Measurements from ENCODE around the gene ARL6IP6.
"Not testable (repeated sequence)": the region's sequence is repeated elsewhere in the genome, so short reads cannot be mapped to it uniquely, and the experiment has no call there.

Gene ARL6IP6

DNA sequence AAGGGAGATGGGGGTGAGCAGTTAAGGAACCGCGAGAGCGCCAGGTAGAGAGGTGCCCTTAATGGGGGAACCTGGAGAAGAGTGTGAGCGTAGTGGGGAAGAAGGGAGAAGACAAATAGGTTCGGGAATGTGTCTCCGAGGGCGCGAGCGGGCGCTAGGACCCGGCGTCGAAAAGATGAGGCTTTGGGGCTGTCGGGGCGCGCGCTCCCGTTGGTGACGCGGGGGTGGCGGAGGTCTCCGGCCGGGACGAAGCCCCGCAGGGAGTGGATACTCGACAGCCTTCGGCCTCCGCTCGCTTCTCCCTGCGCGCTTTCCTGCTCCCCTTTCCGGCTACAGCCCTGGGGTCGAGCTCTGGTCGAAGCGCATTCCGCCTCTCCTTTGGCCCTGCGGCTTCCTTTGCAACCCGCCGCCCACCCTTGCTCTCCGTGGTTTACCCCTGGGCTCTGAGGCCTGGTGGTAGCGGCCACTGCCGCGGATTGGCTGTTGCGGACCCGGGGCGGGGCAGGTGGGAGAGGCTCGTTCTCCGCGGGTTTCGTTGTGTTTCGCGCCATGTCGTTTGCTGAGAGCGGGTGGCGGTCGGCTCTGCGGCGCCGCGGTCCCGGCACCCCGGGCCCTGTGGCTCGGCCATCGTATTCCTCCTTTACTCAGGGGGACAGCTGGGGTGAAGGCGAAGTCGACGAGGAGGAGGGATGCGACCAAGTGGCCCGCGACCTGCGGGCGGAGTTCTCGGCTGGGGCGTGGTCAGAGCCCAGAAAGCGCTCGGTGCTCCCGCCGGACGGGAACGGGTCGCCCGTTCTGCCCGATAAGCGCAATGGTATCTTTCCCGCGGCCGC is at the start of gene ARL6IP6:
Gene ARL6IP6 (plus strand): TSS at position 545 of the 833 bp plus-strand sequence. CDS start 5 bp downstream, at position 550.
- DNase-seq = peak; percentile 92

DNA sequence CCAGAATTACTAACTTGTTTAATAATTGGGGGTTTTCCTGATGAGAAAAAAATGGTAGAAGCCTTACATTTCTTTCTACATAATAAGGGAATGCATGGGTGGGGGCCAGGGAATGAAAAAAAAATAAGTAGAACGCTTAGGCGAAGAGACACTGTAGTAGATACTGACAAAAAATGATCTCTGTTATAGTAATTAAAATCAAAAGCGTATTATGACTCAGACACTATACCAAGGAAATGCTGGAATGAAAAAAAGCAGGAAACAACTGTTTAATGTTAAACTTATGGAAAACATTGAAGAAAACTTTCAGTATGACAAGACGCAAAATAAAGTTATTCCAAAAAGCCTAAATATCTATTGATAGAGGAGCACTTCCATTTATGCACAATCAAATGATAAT is 44.1 kb upstream of the ARL6IP6 start:
- DNase-seq = no peak

DNA sequence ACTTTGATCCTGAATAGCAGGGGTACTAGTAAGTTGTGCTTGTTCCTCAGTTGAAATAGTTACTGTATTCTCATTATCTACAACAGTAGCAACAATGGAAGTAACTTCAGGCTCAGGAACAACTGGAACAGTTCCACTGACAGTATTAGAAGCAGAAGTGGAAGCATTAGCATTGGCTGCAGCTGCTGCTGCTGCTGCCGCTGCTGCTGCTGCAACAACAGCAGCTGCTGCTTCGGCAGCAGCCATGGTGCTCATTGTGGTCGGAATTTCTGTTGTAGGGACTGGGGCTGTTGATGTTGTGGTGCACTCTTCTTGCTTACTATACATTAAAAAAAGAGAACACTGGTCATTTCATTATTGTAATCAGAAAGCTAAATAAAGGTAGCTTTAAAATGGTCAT is 42.0 kb upstream of the ARL6IP6 start:
- DNase-seq = no peak

DNA sequence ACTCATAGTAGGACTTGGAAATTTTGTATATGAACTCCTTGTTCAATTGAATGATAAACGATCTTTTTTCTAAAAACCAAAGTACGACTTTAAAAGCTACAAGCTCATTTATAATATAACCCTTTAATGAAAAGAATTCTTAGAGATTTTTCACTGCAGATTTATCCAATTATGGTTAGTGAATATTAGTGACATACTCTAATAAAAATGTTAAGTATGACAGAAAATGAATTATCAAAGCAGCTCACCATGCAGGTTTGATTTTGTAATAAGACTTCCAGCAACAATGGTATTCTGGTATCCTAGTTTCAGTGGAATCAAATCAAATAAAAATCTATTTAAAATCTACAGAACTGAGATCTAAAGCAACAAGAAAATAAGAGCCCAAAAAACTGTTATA is 39.6 kb upstream of the ARL6IP6 start:
- DNase-seq = no peak

DNA sequence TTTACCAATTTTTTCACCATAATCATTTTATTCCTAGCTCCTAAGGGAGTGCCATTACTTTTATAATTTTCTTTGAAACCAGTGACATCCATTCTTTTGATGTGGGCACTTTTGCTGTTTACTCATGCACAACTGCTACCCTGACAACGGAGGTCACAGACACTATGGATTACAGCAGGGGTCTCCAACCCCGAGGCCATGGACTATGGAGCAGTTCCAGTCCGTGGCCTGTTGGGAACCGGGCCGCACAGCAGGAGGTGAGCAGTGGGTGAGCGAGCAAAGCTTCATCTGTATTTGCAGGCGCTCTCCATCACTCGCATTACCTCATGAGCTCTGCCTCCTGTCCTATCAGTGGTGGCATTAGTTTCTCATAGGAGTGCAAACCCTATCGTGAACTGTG is 35.8 kb upstream of the ARL6IP6 start:
- DNase-seq = no peak

DNA sequence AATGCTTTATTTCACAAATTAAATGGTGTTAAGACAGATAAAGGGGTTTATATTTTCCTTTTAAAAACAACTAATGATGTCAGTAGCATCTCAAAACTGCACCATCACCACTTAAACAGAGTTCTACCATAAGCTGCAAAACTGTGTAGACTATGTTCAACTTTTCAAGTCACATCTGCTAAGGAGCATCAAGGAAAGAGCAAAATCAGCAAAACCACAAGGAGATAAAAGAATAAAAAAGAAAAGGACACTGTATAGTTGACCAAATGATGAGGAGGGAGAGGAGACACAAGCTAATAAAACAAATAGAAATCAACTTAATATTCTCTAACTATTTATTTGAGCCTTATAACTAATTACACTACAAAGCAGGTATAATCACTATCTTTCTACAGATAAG is 35.0 kb upstream of the ARL6IP6 start:
- no peak for DNase-seq

DNA sequence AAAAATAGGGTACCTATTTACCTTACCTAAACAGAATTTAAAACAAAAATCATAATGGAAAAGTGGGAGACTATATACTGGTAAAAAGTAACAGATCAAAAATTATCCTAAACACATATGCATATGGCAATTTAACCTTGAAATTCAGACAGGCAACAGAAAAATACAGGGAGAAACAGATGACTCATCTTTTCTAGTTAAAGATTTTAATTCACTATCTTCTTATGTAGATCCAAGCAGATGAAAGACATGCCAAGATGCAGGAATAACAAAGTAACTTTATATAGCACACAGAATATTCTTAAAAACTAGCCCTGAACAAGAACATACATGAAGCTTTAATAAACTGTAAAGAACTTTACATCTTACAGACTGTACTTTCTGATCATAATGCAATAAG is 32.1 kb upstream of the ARL6IP6 start:
- DNase-seq = no peak

DNA sequence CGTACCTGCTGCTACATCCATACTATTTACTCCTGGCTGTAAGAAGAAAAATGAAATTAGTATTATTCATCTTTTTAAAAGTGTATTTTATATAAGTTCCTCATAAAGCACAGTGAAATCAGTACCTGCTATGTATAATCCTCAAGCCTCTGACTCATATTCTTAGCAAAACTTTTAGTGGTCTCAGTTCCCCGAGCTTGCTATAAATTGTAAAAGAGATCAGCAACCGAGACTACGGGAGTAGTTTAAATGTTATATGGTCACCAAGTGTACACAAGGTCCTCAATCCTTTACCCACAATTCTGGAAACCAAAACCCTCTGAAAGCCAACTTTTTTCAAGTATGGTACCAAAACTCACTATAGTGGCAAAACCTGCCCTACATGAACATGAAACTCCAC is 25.4 kb upstream of the ARL6IP6 start:
- no peak for DNase-seq

DNA sequence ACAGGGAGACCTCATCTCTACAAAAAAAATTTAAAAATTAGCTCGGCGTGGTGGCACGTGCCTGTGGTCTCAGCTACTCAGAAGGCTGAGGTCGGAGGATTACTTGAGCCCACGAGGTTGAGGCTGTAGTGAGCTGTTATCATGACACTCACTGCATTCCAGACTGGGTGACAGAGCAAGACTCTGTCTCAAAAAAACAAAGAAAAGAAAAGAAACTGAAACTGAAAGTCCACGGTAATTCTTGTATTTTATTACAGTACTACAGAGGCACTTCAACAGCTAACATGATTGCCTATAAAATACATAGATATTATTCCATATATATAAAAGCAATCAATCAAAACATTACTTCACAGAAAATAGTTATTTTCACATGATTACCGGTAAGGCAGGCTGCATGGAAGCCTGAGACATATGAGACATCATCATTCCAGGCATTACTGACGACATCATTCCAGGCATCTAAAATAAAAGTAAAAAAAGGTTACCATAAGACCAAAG is 24.2 kb upstream of the ARL6IP6 start:
- DNase-seq = peak; percentile 90

DNA sequence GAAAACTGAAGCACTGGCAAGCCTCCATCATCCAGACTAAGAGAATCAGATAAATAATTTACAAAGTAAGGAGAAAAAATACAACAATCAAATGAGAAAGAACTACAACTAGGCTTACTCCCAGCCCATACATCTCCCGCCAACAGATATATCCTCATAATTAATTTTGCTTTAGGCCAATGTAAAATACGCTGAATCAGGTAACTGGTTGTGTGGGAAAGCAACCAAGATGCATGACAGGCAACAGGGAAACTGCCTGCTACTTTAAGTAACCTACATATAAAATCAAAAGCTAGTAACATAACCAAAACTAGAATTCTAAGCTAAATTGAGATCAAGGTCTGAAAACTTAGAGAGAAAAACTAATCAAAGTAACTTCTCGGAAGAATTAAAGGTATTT is 22.7 kb upstream of the ARL6IP6 start:
- DNase-seq = no peak

DNA sequence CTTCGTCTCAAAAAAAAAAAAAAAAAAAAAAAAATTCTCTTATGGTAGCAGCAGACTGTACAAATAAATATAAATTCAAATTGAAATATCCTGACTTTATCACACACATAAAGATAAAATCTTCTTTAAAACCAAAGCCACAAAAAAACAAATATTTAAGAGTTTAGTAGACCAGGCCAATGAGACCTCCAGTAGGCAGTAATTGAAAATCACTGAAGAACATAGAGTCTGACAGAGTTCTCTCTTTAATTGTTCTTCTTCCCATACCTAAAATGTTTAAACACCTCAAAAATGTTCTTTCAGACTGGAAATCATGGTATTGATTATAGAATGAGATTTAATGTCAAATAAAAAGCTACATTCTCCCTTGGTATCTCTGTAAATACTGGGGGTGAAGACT is 21.9 kb upstream of the ARL6IP6 start:
- no peak for DNase-seq

DNA sequence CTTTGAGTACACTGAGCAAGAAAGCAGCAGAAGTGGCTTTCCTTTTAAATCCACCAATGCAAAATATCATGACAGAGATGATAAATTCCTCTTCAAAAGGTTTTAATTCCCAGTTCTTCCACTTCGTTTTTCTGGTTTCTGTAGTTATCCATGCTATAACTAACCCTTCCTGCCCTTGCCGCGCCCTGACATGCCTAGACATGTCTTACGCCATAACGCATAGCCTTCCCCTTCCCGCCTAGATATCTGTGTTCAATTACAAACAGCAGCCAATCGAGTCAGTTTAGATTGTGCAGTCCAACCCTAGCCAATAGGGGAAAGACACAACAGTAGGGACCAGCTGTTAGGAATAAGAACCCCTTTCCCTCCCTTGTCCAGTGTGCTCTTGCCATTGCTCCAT is 17.2 kb upstream of the ARL6IP6 start:
- no peak for DNase-seq

DNA sequence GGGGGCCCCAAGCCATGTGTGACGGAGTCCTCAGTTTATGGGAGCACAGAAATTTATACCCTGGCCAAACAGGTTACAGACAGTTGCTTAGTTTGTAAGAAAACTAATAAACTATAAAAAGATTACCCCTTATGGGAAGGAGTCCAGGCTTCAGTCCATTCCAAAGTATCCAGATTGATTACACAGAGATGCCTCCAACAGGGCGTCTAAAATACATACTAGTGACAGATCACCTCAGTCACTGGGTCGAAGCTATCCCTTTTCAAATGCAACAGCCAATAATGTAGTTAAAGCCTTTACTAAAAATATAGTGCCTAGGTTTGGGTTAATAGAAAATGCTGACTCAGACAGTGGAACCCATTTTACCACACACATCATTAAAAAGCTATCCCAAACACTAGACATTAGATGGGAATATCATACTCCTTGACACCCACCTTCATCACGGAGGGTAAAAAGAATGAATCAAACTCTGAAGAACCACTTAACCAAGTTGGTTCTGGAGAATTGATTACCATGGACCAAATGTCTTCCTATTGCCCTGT is 11.9 kb upstream of the ARL6IP6 start:
- DNase-seq = no peak

DNA sequence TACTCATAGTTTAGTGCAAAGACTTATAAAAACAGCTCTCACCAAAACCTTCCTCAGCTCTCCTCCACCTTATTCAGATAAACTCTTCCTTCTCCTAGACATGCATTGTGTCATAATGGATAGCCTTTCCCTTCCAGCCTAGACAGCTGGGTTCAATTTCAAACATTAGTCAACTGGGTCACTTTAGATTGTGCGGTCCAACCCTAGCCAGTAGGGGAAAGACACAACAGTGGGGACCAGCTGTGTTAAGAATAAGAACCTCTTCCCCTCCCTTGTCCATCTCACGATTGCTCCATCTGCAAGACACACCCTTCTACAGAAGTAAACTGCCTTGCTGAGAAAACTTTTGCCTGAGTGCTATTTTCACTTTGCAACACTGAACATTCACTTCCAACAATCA is 9.7 kb upstream of the ARL6IP6 start:
- no peak for DNase-seq

DNA sequence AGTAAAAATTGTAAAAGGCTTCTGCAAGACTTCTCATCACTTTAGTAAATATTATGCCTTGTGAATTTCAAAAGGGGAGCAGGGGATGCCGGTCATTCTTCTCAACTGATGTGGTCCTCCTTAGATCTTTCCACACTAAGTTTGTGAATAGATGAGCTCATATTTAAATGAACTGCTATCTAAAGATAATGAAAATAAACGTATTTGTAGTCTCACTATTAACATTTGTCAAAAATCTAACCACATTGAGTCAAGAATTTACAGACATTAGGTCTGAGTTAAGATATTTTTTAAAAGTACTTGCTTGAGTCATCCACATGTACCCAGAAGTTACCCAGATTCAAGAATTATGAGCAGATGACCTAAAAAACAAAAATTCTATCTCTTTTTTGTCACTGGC is 7.7 kb upstream of the ARL6IP6 start:
- peak; percentile 61 for DNase-seq

DNA sequence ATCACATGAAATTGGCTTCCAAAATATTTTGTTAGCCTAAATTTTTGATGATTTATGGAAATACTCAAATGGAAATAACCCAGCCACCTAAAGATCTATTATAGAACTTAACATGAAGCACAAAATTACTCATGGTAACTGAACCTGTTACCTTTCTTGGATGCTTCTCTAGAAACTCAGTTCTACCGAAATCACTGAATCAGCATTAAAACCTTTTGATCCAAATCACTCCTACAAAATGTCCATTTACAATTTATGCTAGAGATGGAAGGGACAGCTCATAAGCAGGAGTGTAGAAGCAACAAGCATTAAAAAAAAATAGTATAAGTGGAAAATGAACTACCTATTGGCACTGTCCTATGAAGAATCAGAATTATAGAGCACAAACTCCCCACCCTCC is 3.3 kb upstream of the ARL6IP6 start:
- DNase-seq = no peak

DNA sequence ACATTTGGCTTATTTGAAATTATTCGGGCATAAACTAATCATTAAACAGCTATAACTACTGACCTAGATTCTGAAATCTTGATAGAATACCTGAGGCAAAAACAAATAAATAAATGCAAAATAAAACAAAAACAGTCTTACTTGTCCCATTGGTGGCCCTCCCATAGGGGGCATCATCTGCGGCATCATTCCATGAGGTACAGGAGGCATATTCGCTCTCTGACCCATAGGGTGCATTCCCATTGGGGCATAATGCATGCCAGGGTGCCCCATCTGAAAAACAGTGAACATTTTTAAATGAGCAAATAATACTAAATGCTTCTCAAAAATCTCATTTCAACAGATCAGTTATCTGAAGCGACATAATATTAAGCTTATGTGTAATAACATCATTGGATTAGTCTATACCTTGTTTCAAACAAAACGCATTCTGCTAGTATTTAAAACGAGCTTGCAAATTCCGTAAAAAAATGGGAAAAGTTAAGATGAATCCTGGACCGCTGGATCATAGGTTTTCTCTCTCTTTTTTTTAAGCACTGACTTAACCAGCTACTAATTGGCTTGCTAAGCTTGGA is 2.5 kb upstream of the ARL6IP6 start:
- peak; percentile 47 for DNase-seq

DNA sequence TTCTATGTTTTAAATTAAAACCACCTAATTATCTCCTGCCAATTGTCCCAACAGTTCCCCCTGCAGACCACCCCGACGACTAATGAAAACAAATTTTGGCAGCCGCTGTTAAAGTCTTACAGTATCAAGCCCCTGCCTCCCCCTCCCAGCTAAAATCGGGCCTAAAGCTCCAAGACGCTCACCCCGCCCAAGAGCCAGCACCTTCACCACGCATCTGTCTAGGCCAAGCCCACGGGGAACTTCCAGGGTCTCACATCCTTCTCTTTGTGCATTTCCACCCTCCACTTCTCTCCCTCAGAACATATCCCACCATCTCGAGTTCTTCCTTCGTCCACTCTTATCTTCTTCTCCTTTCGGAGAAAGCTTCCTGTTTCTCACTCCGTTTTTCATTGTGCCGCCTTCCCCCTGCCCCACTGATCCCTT is 1.6 kb upstream of the ARL6IP6 start:
- DNase-seq = no peak

DNA sequence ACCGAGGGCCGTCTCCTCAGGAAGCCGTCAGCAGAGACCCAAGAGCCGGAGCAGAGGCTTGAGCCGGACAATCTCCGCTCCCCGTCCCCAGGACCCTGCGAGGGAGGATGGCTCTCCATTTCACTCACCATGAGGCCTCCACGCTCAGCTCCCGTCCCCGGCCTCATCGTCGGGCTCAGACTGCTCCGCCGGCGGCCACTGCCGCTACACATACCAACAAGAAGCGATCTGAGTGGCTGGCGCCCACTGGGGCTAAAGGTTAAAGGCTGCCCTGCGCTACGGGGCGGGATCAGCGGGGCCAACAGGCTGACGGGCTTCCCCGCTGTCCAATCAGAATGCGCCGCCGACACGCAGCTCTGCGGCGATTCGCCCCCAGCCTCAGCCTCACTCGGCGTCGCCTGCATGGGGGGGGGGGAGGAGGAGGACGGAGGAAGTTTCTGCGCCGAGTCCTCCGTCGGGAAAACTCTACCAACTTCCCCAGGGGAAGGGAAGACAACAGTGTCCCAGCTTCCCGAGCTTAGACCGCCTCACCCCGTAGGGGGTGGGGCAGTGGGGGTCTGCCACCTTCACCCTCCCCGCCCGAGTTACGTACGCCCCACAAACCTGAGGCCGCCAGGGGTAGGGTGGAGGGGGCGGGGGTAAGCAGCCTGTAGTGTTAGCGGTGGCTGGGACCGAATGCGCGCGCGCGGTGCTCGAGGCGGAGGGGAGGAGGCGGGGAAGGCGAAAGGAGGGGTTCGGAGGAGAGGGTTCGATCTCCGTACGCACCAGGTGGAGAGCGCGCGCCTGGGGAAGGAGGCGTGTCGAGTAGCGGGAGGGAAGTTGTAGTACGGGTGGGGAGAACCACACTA is 968 bp upstream of the ARL6IP6 start, which contains the start of gene PRPF40A:
Gene PRPF40A (minus strand): TSS at position 234 of the 848 bp plus-strand sequence. CDS start 22 bp downstream, at position 212.
- peak; percentile 98 for DNase-seq

DNA sequence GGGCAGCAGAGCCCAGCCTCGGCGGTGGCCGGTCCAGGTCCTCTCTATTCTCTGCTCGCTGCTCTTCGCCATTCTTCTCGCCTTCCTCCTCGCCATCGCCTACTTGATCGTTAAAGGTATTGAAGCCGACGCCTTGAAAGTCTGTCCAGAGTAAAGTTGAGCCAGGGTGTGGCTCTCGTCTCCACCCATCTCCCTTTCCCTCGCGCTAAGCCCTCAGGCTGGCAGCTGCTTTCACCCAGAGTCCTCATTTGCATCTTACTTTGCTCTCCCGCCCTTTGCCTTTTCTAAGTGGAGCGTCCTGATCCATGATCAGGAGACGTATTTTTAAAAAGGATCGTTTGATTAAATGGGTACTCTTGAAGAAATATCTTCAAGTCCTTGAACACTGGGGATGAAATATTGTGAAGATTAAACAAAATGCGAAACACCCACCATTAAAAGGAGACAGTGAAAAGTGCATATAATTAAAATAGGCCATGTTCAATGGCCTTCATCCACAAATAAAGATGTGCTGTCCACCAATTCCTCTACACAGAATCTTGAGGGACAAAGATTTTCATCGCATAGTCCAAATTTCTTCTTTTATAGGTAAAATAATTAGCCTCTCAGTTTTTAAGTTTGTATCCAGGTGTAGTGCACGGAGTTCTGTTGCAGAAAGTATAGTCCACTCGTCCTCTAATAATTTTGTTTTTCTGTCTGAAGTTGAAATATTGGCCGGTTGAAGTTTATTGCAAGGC is 657 bp downstream of the ARL6IP6 start:
- DNase-seq = peak; percentile 63

DNA sequence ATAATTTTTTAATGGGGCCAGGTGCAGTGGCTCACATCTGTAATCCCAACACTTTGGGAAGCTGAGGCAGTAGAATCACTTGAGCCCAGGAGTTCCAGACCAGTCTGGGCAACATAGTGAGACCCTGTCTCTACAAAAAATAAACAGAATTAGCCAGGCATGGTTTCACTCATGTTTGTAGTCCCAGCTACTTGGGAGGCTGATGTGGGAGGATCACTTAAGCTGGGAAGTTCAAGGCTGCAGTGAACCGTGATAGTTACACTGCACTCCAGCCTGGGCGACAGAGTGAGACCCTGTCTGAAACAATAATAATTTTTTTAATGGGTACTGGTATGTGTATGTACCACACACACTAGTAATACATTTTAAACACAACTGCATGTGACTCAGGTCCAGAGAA is 2.4 kb downstream of the ARL6IP6 start:
- no peak for DNase-seq

DNA sequence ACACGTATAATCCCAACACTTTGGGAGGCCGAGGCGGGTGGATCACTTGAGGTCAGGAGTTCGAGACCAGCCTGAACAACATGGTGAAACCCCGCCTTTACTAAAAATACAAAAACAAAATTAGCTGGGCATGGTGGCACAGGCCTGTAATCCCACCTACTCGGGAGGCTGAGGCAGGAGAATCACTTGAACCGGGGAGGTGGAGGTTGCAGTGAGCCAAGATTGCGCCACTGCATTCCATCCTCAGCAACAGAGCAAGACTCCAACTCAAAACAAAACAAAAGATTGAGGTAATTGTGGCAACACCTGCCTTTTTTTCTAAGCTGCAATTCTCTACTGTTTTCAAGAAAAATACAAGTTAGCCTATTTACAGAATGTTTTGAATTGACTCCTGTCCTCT is 4.2 kb downstream of the ARL6IP6 start:
- DNase-seq = not testable (repeated sequence)
